CD14-positive monocyte (primary cell): ENCODE data around the gene PEMT. TPM values are rescaled to one million over a fixed set of nuclear protein-coding genes. Genes with fewer than 3 reads are reported as not detected.
A peak's percentile ranks its signal among the peaks of the same experiment; 100 is the strongest.

ENCODE experiments used
- DNase-seq, 3 donors: peaks; one replicate each; pipeline ENCODE4 v3.0.0-alpha.2; 2011 to 2022
- H2AFZ ChIP-seq: 2 replicates; pipeline ENCODE4 v1.6.0; 2012; ENCODE audit warnings: mild to moderate bottlenecking, low read depth, low read length, inconsistent platforms; ENCODE audit not compliant: insufficient read depth, poor library complexity, severe bottlenecking
- H3K27ac ChIP-seq, 2 donors: 1 replicate in 1 of 2; 2 replicates in 1 of 2; pipeline ENCODE4 v1.5.1; 2012 to 2013; ENCODE audit warnings: low read length in 2 of 2, control low read depth in 1 of 2, inconsistent platforms in 1 of 2, low read depth in 1 of 2, mild to moderate bottlenecking in 1 of 2
- H3K27me3 ChIP-seq, 2 donors: one replicate each; pipeline versions ENCODE4 v1.6.0 to v1.6.1; 2011 to 2013; ENCODE audit warnings: low read length in 2 of 2; ENCODE audit not compliant: control insufficient read depth in 2 of 2, insufficient read depth in 2 of 2
- H3K36me3 ChIP-seq, 2 donors: replicated peaks in 1 of 2; 1 replicate in 1 of 2; 2 replicates in 1 of 2; pipeline versions ENCODE4 v1.5.1 to v1.6.1; 2012 to 2013; ENCODE audit warnings: low read length in 2 of 2, control low read depth in 1 of 2, inconsistent platforms in 1 of 2, mild to moderate bottlenecking in 1 of 2; ENCODE audit not compliant: insufficient read depth in 2 of 2, control insufficient read depth in 1 of 2
- H3K4me1 ChIP-seq, 2 donors: 1 replicate in 1 of 2; 2 replicates in 1 of 2; pipeline versions ENCODE4 v1.5.1 to v1.6.1; 2012 to 2013; ENCODE audit warnings: low read length in 2 of 2, control low read depth in 1 of 2, inconsistent platforms in 1 of 2, mild to moderate bottlenecking in 1 of 2, moderate library complexity in 1 of 2; ENCODE audit not compliant: insufficient read depth in 2 of 2, control insufficient read depth in 1 of 2
- H3K4me2 ChIP-seq: replicated peaks from 2 replicates; pipeline ENCODE3; 2012; ENCODE audit warnings: low read length, moderate library complexity, mild to moderate bottlenecking; ENCODE audit not compliant: poor library complexity, severe bottlenecking; ENCODE audit errors: extremely low read depth
- H3K4me3 ChIP-seq, 3 experiments: fragments of 200-600 bp in 1 of 3; sonication (generic) in 1 of 3; replicated peaks in 1 of 3; 1 replicate in 2 of 3; 2 replicates in 1 of 3; pipeline ENCODE4 v1.5.1; 2011 to 2013; ENCODE audit warnings: low read length in 3 of 3, mild to moderate bottlenecking in 3 of 3, control low read depth in 2 of 3, low read depth in 2 of 3, inconsistent platforms in 1 of 3, moderate library complexity in 1 of 3
- H3K79me2 ChIP-seq: 2 replicates; pipeline ENCODE4 v1.6.0; 2012; ENCODE audit warnings: mild to moderate bottlenecking, control low read depth, inconsistent platforms, low read length, moderate library complexity; ENCODE audit not compliant: insufficient read depth
- H3K9ac ChIP-seq: 2 replicates; pipeline ENCODE4 v1.6.0; 2017; ENCODE audit warnings: low read length, mild to moderate bottlenecking; ENCODE audit not compliant: insufficient read depth, poor library complexity, severe bottlenecking
- H3K9me3 ChIP-seq, 2 donors: replicated peaks in 1 of 2; 1 replicate in 1 of 2; 2 replicates in 1 of 2; pipeline versions ENCODE4 v1.5.1 to v1.6.1; 2012 to 2013; ENCODE audit warnings: low read length in 2 of 2, control low read depth in 1 of 2; ENCODE audit not compliant: control insufficient read depth in 1 of 2, insufficient read depth in 1 of 2
- H4K20me1 ChIP-seq: 2 replicates; pipeline ENCODE4 v1.6.0; 2012; ENCODE audit warnings: mild to moderate bottlenecking, low read length, control low read depth, moderate library complexity; ENCODE audit not compliant: insufficient read depth
- H3K27ac Mint-ChIP-seq, 7 donors: one replicate each; pipeline ENCODE4 v1.8.0; 2020; ENCODE audit warnings: mild to moderate bottlenecking in 7 of 7, mixed read lengths in 7 of 7, moderate library complexity in 6 of 7, inconsistent platforms in 2 of 7
- H3K27me3 Mint-ChIP-seq, 3 donors: one replicate each; pipeline ENCODE4 v1.8.0; 2021 to 2022; ENCODE audit warnings: low read depth in 3 of 3, mild to moderate bottlenecking in 3 of 3, mixed read lengths in 3 of 3, moderate library complexity in 3 of 3, inconsistent platforms in 1 of 3
- H3K36me3 Mint-ChIP-seq, 2 donors: one replicate each; pipeline ENCODE4 v1.8.0; 2020; ENCODE audit warnings: mixed read lengths in 2 of 2, inconsistent platforms in 1 of 2, mild to moderate bottlenecking in 1 of 2
- H3K4me1 Mint-ChIP-seq: one replicate; pipeline ENCODE4 v1.8.0; 2020; ENCODE audit warnings: mild to moderate bottlenecking, mixed read lengths
- H3K4me3 Mint-ChIP-seq, 2 donors: one replicate each; pipeline ENCODE4 v1.8.0; 2020; ENCODE audit warnings: mild to moderate bottlenecking in 2 of 2, mixed read lengths in 2 of 2, moderate library complexity in 1 of 2
- H3K9me3 Mint-ChIP-seq, 7 donors: one replicate each; pipeline ENCODE4 v1.8.0; 2020 to 2022; ENCODE audit warnings: mixed read lengths in 7 of 7, mild to moderate bottlenecking in 6 of 7, moderate library complexity in 6 of 7, inconsistent platforms in 2 of 7
- CTCF ChIP-seq: fragments of 200-600 bp; IDR thresholded peaks from one replicate; pipeline ENCODE4 v1.8.0; 2022; ENCODE audit warnings: antibody characterized with exemption, mild to moderate bottlenecking
- WGBS: methylation state at CpG from one replicate; pipeline ENCODE4 v1.1.5; 2013; ENCODE audit warnings: missing lambda C conversion rate; ENCODE audit not compliant: insufficient coverage; 5-methylcytosine and 5-hydroxymethylcytosine counted together
- intact Hi-C, 2 donors: fragments of 100-400 bp; cut with micrococcal nuclease; formaldehyde crosslinking; loops; one replicate each; pipeline versions ENCODE4 v1.15.0 to v1.15.1; 2023
- polyA plus RNA-seq, 3 donors: library from polyadenylated mRNA; depleted of rRNA in 1 of 3; unstranded in 2 of 3; stranded (reverse) in 1 of 3; fragments of 300-500 nt in 2 of 3; fragments of >200 nt in 1 of 3; fragmentation: Illumina TruSeq in 2 of 3; gene quantifications; 1 replicate in 2 of 3; 2 replicates in 1 of 3; pipeline ENCODE4 v1.2.3, GENCODE V29; 2012 to 2021

Gene PEMT
- polyA plus RNA-seq, 3 donors, result 26.7 to 41.0 (median 38.4) TPM

DNA sequence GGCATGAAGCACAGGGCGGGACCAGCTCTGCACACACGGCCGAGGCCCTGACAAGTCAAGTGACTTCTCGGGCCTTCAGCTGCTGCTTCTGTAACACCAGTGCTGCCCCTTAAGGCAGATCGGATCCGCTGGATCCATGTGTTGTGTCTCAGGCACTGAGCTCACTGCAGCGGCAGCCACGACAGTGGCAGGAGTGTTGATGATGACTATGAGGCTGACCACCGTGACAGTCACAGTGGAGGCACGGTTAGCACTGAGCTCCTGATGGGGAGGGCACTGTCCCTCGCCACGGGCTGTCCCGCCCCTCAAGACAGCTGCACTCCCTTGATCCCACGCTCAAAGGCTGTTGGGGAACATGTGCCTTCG lies 29.4 kb downstream of the PEMT start:
- 87% methylated on average over 15 of the region's 15 CpGs for WGBS
- DNase-seq, result no peak
- Histone ChIP-seq H4K20me1 (no peaks in the 10 kb centered on the region), H3K4me2 (peak overlapping the region; percentile 35), H3K9ac (peak overlapping the region; percentile 35), H3K4me3 (no peak overlapping the region), H3K79me2 (no peaks in the 10 kb centered on the region), H3K9me3 (no peaks in the 10 kb centered on the region), H3K4me1 (peaks cover 6 to 10% of the 10 kb centered on the region in 2 donors), H2AFZ (peak overlapping the region; percentile 41), H3K27me3 (no peaks in the 10 kb centered on the region), H3K27ac (peak overlapping the region; percentile 41 to 79), H3K36me3 (no peaks in the 10 kb centered on the region)
- Mint-ChIP-seq H3K4me1 (peaks cover 5% of the 10 kb centered on the region), H3K9me3 (no peaks in the 10 kb centered on the region), H3K4me3 (peak overlapping the region in 1 of 2 donors; percentile 48), H3K27me3 (peaks cover 0 to 1% (median 0%) of the 10 kb centered on the region in 3 donors), H3K36me3 (peaks cover 0 to 2% of the 10 kb centered on the region in 2 donors), H3K27ac (peak overlapping the region; percentile 6 to 88 (median 30))
- no peak for TF ChIP-seq CTCF
- intact Hi-C loops, result no loop called here

DNA sequence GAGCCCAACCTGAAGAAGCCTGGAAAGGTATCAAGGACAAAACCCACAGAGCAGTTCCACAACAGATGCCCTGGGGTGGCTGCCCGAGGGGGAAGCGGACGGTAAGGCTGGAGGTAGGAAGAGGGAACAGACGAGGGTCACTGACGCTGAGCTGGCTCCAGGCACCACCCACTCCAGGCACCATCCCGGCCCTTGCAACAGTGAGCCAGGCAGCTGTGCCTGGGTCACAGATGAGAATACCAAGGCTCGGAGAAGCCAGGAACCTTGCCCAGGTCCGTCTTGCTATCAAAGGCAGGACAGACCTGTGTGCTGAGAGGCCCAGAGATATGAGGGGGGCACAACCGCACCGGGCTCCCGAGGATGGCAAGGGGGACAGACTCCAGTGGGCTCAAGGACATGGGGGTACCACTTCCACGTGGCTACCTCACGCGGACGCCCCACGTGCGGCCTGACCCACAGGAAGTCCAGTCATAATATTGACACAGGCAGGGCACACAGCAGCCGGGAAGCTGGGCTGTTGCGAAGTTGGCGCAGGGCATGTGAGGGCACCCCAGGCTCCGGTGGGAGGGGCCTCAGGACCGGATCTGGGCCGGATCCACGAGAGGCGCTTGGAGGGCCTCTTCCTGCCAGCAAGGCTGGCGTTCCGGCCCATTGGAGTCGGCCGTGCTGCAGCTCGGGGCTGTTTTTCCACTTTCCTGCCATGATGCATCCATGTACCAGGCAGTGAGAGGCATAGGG lies 29.9 kb downstream of the PEMT start:
- H3K4me2 ChIP-seq, result peak overlapping the region; percentile 35

More for the DNA sequence above, 29.9 kb downstream of the PEMT start:
- peaks cover 0 to 2% of the 10 kb centered on the region in 2 donors for H3K36me3 Mint-ChIP-seq
- peak overlapping the region; percentile 24 to 48 for H3K4me3 Mint-ChIP-seq
- Histone ChIP-seq H3K79me2 (no peaks in the 10 kb centered on the region), H3K4me1 (peaks cover 6 to 10% of the 10 kb centered on the region in 2 donors), H3K27ac (peak overlapping the region; percentile 50 to 79), H2AFZ (peak overlapping the region; percentile 41), H3K27me3 (no peaks in the 10 kb centered on the region), H3K9me3 (no peaks in the 10 kb centered on the region), H3K9ac (peak overlapping the region; percentile 35), H3K36me3 (no peaks in the 10 kb centered on the region), H4K20me1 (no peaks in the 10 kb centered on the region), H3K4me3 (no peak overlapping the region)
- no peaks in the 10 kb centered on the region for H3K9me3 Mint-ChIP-seq
- intact Hi-C loops, result no loop called here
- DNase-seq, result peak; percentile 63 to 74 (median 73)
- peaks cover 0 to 1% (median 0%) of the 10 kb centered on the region in 3 donors for H3K27me3 Mint-ChIP-seq
- peaks cover 5% of the 10 kb centered on the region for H3K4me1 Mint-ChIP-seq
- H3K27ac Mint-ChIP-seq, result peak overlapping the region; percentile 53 to 88 (median 85)
- 69% methylated on average over 30 of the region's 30 CpGs for WGBS
- TF ChIP-seq CTCF, result no peak
